Breast epithelium (tissue), 4 donors: Measurements from ENCODE around the gene KLHL33. TPM values are rescaled to one million over a fixed set of nuclear protein-coding genes. Genes with fewer than 3 reads are reported as not detected.

ENCODE experiments used
- DNase-seq, 2 donors: peaks; one replicate each; pipeline ENCODE4 v3.0.0-alpha.2; 2019; ENCODE audit warnings: low spot score in 2 of 2
- H3K27ac ChIP-seq, 2 donors: fragments of 200-600 bp; sonication (generic) in 1 of 2; one replicate each; pipeline ENCODE4 v1.5.1; 2016 to 2019; ENCODE audit warnings: mild to moderate bottlenecking in 1 of 2
- H3K27me3 ChIP-seq, 2 donors: fragments of 200-600 bp; sonication (generic) in 1 of 2; one replicate each; pipeline versions ENCODE4 v1.5.1 to v1.6.0; 2017 to 2019; ENCODE audit warnings: control low read depth in 1 of 2, mild to moderate bottlenecking in 1 of 2
- H3K36me3 ChIP-seq: fragments of 200-600 bp; one replicate; pipeline ENCODE4 v1.5.1; 2019
- H3K4me1 ChIP-seq, 2 donors: fragments of 200-600 bp; sonication (generic); one replicate each; pipeline ENCODE4 v1.5.1; 2016 to 2019; ENCODE audit warnings: control low read depth in 1 of 2
- H3K4me3 ChIP-seq, 3 donors: fragments of 200-600 bp; sonication (generic); 1 replicate in 2 of 3; 2 replicates in 1 of 3; pipeline ENCODE4 v1.5.1; 2016 to 2019; ENCODE audit warnings: mild to moderate bottlenecking in 3 of 3, moderate library complexity in 2 of 3
- H3K9me3 ChIP-seq, 2 donors: fragments of 200-600 bp; sonication (generic) in 1 of 2; one replicate each; pipeline ENCODE4 v1.5.1; 2016 to 2019; ENCODE audit warnings: control low read depth in 1 of 2
- CTCF ChIP-seq, 3 donors: fragments of 450-650 bp; IDR thresholded peaks; one replicate each; pipeline ENCODE4 v1.5.1; 2016 to 2017; ENCODE audit warnings: antibody characterized with exemption in 3 of 3, mild to moderate bottlenecking in 3 of 3, moderate library complexity in 3 of 3
- POLR2A ChIP-seq: fragments of 450-650 bp; IDR thresholded peaks from one replicate; pipeline ENCODE4 v1.6.1; 2016; ENCODE audit warnings: antibody characterized with exemption, mild to moderate bottlenecking, moderate library complexity
- POLR2AphosphoS5 ChIP-seq, 3 donors: sonication (generic); formaldehyde crosslinking; IDR thresholded peaks; one replicate each; pipeline ENCODE4 v1.6.1; 2017; ENCODE audit warnings: antibody characterized with exemption in 3 of 3
- intact Hi-C: fragments of 100-400 bp; cut with DNase I; formaldehyde crosslinking; loops from one replicate; pipeline ENCODE4 v1.15.1; 2023; ENCODE audit warnings: low total_unique reads
- total RNA-seq, 3 donors: library from RNA; depleted of rRNA; stranded (reverse); fragments of >200 nt; gene quantifications; one replicate each; pipeline ENCODE4 v1.1.0, GENCODE V29; 2016

The KLHL33 gene
- total RNA-seq, 3 donors from 2014 or later = 0.29 to 0.64 (median 0.33) TPM

- Histone ChIP-seq H3K27ac (no peak overlapping the region), H3K27me3 (no peaks in the 10 kb centered on the region), H3K36me3 (peaks cover 56% of the 10 kb centered on the region), H3K9me3 (no peaks in the 10 kb centered on the region), H3K4me1 (no peaks in the 10 kb centered on the region), H3K4me3 (no peak overlapping the region)
- TF ChIP-seq POLR2A (no peak), CTCF (IDR thresholded peaks at IDR 0.05) (no peak), POLR2AphosphoS5 (IDR thresholded peaks at IDR 0.05) (no peak)
- intact Hi-C loops = no loop called here
- no peak for DNase-seq
Measured at GRCh38 chr14:20382526-20382925, 53.4 kb downstream of the KLHL33 start.

GRCh38 chr14:20381341-20381740 lies 54.6 kb downstream of the KLHL33 start:
- intact Hi-C loops = no loop called here
- TF ChIP-seq CTCF (IDR thresholded peaks at IDR 0.05) = no peak
- TF ChIP-seq POLR2A = no peak

GRCh38 chr14:20380681-20381080 lies 55.3 kb downstream of the KLHL33 start:
- intact Hi-C loops = no loop called here
- Histone ChIP-seq H3K4me1 (no peaks in the 10 kb centered on the region), H3K36me3 (peaks cover 56% of the 10 kb centered on the region), H3K9me3 (no peaks in the 10 kb centered on the region), H3K4me3 (no peak overlapping the region), H3K27ac (no peak overlapping the region), H3K27me3 (no peaks in the 10 kb centered on the region)
- no peak for TF ChIP-seq POLR2AphosphoS5 (IDR thresholded peaks at IDR 0.05)
- DNase-seq = no peak

More at GRCh38 chr14:20381341-20381740, 54.6 kb downstream of the KLHL33 start:
- DNase-seq = no peak
- no peak overlapping the region for H3K4me3 ChIP-seq
- H3K4me1 ChIP-seq = no peaks in the 10 kb centered on the region
- H3K36me3 ChIP-seq = peaks cover 59% of the 10 kb centered on the region
- no peaks in the 10 kb centered on the region for H3K9me3 ChIP-seq
- no peaks in the 10 kb centered on the region for H3K27me3 ChIP-seq
- no peak overlapping the region for H3K27ac ChIP-seq

GRCh38 chr14:20379743-20380142 lies 56.2 kb downstream of the KLHL33 start:
- Histone ChIP-seq H3K27me3 (no peaks in the 10 kb centered on the region), H3K27ac (no peak overlapping the region), H3K9me3 (no peaks in the 10 kb centered on the region), H3K36me3 (peaks cover 52% of the 10 kb centered on the region), H3K4me3 (no peak overlapping the region), H3K4me1 (no peaks in the 10 kb centered on the region)
- intact Hi-C loops = no loop called here
- TF ChIP-seq POLR2A = no peak
- TF ChIP-seq POLR2AphosphoS5 (IDR thresholded peaks at IDR 0.05) = no peak
- no peak for TF ChIP-seq CTCF (IDR thresholded peaks at IDR 0.05)
- DNase-seq = no peak

- intact Hi-C loops = no loop called here
- no peak for DNase-seq
- no peak overlapping the region for H3K27ac ChIP-seq
Measured at GRCh38 chr14:20377171-20377570, 58.8 kb downstream of the KLHL33 start.

More at GRCh38 chr14:20377171-20377570, 58.8 kb downstream of the KLHL33 start:
- no peaks in the 10 kb centered on the region for H3K27me3 ChIP-seq
- H3K9me3 ChIP-seq = no peaks in the 10 kb centered on the region
- peaks cover 37% of the 10 kb centered on the region for H3K36me3 ChIP-seq
- no peak for TF ChIP-seq POLR2A
- no peak for TF ChIP-seq POLR2AphosphoS5 (IDR thresholded peaks at IDR 0.05)
- no peak for TF ChIP-seq CTCF (IDR thresholded peaks at IDR 0.05)
- H3K4me1 ChIP-seq = no peaks in the 10 kb centered on the region
- H3K4me3 ChIP-seq = no peak overlapping the region
